Natural killer cell (primary cell): ENCODE measurements around the gene TCERG1. TPM values are rescaled to one million over a fixed set of nuclear protein-coding genes. Genes with fewer than 3 reads are reported as not detected.

Source experiments
- ATAC-seq, 3 donors: fragments of 150-1000 bp in 2 of 3; fragments of 200-7000 bp in 1 of 3; cut with Tn5 transposase; 1 replicate in 1 of 3; 2 replicates in 2 of 3; pipeline ENCODE4 v1.10.0; 2021; ENCODE audit warnings: mild to moderate bottlenecking in 2 of 3, moderate library complexity in 2 of 3
- DNase-seq, 2 donors: peaks; one replicate each; pipeline versions ENCODE4 v3.0.0 to v3.0.0-alpha.2; 2013 to 2021; ENCODE audit warnings: mixed read lengths in 1 of 2
- H3K27ac ChIP-seq: one replicate; pipeline ENCODE4 v1.5.1; 2013; ENCODE audit warnings: mild to moderate bottlenecking, low read length
- H3K27me3 ChIP-seq: one replicate; pipeline ENCODE4 v1.6.1; 2013; ENCODE audit warnings: low read length; ENCODE audit not compliant: control insufficient read depth, insufficient read depth
- H3K36me3 ChIP-seq: one replicate; pipeline ENCODE4 v1.6.1; 2013; ENCODE audit warnings: low read length; ENCODE audit not compliant: control insufficient read depth, insufficient read depth
- H3K4me1 ChIP-seq: one replicate; pipeline ENCODE4 v1.6.1; 2013; ENCODE audit warnings: low read length; ENCODE audit not compliant: control insufficient read depth, insufficient read depth
- H3K4me3 ChIP-seq: one replicate; pipeline ENCODE4 v1.5.1; 2013; ENCODE audit warnings: low read length
- H3K9me3 ChIP-seq: one replicate; pipeline ENCODE4 v1.6.1; 2013; ENCODE audit warnings: low read length; ENCODE audit not compliant: control insufficient read depth, insufficient read depth
- H3K27ac Mint-ChIP-seq, 2 donors: one replicate each; pipeline ENCODE4 v1.8.0; 2022; ENCODE audit warnings: mild to moderate bottlenecking in 2 of 2, mixed read lengths in 2 of 2, moderate library complexity in 1 of 2
- H3K27me3 Mint-ChIP-seq, 2 donors: one replicate each; pipeline ENCODE4 v1.8.0; 2022; ENCODE audit warnings: low read depth in 2 of 2, mixed read lengths in 2 of 2
- H3K36me3 Mint-ChIP-seq: one replicate; pipeline ENCODE4 v1.8.0; 2022; ENCODE audit warnings: mixed read lengths
- H3K4me1 Mint-ChIP-seq, 2 donors: one replicate each; pipeline ENCODE4 v1.8.0; 2022; ENCODE audit warnings: mixed read lengths in 2 of 2
- H3K4me3 Mint-ChIP-seq: one replicate; pipeline ENCODE4 v1.8.0; 2022; ENCODE audit warnings: mild to moderate bottlenecking, moderate library complexity, mixed read lengths
- H3K9me3 Mint-ChIP-seq, 2 donors: one replicate each; pipeline ENCODE4 v1.8.0; 2022; ENCODE audit warnings: mixed read lengths in 2 of 2
- WGBS: methylation state at CpG from one replicate; pipeline ENCODE4 v1.1.7; 2013; ENCODE audit warnings: missing lambda C conversion rate; ENCODE audit not compliant: insufficient coverage; 5-methylcytosine and 5-hydroxymethylcytosine counted together
- intact Hi-C: fragments of 100-400 bp; cut with micrococcal nuclease; formaldehyde crosslinking; loops from one replicate; pipeline ENCODE4 v1.14.2; 2022
- total RNA-seq, 4 donors: library from RNA; stranded (reverse); fragments of 120-200 nt in 1 of 4; gene quantifications; one replicate each; pipeline versions ENCODE4 v1.2.3 to v1.2.4, GENCODE V29; 2013 to 2022
- TF ChIP-seq, protein P1 (sequence below): fragments of 200-600 bp; IDR thresholded peaks from one replicate; pipeline ENCODE4 v1.8.0; 2022; ENCODE audit warnings: antibody characterized with exemption

The TCERG1 gene
- total RNA-seq, 3 donors from 2014 or later (not counting 1 experiment from before 2014, with no cell fraction given): 77.5 to 97.0 (median 96.1) TPM

DNA sequence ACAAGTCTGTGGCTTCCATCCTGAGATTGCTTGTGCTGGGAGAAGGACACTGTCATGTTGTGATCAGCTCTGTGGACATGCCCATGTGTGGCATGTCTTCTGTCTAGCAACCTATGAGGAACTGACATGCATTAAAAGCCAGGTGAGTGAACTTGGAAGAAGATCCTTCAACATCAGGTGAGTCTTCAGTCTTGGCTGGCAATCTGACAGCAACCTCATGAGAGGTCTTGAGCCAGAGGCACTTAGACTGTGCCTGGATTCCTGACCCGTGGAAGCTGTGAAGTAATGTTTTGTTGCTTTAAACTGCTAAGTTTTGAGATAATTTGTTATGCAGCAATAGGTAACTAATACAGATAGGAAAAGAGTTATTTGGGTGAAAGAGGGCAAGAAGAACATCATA, 6.8 kb upstream of the TCERG1 start:
- H3K27me3 ChIP-seq: peaks cover 6% of the 10 kb centered on the region
- Mint-ChIP-seq H3K27me3 (peaks cover 13 to 20% of the 10 kb centered on the region in 2 donors), H3K27ac (no peak overlapping the region), H3K36me3 (no peaks in the 10 kb centered on the region), H3K9me3 (no peaks in the 10 kb centered on the region), H3K4me1 (no peaks in the 10 kb centered on the region), H3K4me3 (no peak overlapping the region)
- intact Hi-C loops: no loop called here
- H3K36me3 ChIP-seq: no peaks in the 10 kb centered on the region
- WGBS: 83% methylated on average over 1 of the region's 1 CpG
- no peak overlapping the region for H3K4me3 ChIP-seq
- DNase-seq (no peak), ATAC-seq (no peak)
- H3K27ac ChIP-seq: no peak overlapping the region
- TF ChIP-seq, protein P1, sequence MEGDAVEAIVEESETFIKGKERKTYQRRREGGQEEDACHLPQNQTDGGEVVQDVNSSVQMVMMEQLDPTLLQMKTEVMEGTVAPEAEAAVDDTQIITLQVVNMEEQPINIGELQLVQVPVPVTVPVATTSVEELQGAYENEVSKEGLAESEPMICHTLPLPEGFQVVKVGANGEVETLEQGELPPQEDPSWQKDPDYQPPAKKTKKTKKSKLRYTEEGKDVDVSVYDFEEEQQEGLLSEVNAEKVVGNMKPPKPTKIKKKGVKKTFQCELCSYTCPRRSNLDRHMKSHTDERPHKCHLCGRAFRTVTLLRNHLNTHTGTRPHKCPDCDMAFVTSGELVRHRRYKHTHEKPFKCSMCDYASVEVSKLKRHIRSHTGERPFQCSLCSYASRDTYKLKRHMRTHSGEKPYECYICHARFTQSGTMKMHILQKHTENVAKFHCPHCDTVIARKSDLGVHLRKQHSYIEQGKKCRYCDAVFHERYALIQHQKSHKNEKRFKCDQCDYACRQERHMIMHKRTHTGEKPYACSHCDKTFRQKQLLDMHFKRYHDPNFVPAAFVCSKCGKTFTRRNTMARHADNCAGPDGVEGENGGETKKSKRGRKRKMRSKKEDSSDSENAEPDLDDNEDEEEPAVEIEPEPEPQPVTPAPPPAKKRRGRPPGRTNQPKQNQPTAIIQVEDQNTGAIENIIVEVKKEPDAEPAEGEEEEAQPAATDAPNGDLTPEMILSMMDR: no peak
- no peaks in the 10 kb centered on the region for H3K4me1 ChIP-seq
- H3K9me3 ChIP-seq: no peaks in the 10 kb centered on the region

DNA sequence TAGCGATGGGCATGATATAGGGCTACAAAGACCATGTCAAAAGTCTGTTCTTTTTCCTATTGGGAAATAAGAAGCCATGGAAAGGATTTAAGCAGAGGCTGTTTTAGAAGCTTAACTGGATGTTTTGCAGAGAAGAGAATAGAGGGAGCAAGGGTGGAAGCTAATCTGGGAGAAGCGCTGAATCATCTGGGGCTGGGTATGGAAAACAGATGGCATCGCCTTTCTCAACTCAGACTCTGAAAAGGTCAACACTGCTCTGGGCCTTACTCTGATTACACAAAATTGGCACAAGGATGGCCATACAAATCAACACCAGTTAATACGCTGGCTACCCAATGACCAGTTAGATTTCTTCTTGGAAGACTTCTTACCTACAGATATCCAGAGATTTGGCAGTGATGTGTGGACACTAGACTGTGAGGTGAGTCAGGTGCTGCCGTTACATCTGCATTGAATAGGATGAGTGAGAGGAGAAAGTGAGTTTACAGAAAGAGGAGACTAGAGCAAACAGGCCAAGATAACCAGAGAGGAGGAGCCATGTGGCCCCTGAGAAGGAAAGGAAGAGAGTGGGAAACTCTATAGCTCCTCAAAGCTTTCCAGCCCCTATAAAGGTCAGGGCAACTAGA, 6.2 kb upstream of the TCERG1 start:
- intact Hi-C loops: no loop called here
- no peaks in the 10 kb centered on the region for H3K9me3 Mint-ChIP-seq
- ATAC-seq (no peak), DNase-seq (no peak)
- no peaks in the 10 kb centered on the region for H3K36me3 Mint-ChIP-seq
- H3K36me3 ChIP-seq: no peaks in the 10 kb centered on the region
- TF ChIP-seq, protein P1: no peak
- H3K27ac Mint-ChIP-seq: no peak overlapping the region
- no peaks in the 10 kb centered on the region for H3K4me1 Mint-ChIP-seq
- H3K4me3 ChIP-seq: no peak overlapping the region
- no peak overlapping the region for H3K4me3 Mint-ChIP-seq
- H3K9me3 ChIP-seq: no peaks in the 10 kb centered on the region
- peaks cover 12 to 20% of the 10 kb centered on the region in 2 donors for H3K27me3 Mint-ChIP-seq
- no peak overlapping the region for H3K27ac ChIP-seq
- 95% methylated on average over 5 of the region's 5 CpGs for WGBS
- no peaks in the 10 kb centered on the region for H3K4me1 ChIP-seq
- peaks cover 6% of the 10 kb centered on the region for H3K27me3 ChIP-seq

DNA sequence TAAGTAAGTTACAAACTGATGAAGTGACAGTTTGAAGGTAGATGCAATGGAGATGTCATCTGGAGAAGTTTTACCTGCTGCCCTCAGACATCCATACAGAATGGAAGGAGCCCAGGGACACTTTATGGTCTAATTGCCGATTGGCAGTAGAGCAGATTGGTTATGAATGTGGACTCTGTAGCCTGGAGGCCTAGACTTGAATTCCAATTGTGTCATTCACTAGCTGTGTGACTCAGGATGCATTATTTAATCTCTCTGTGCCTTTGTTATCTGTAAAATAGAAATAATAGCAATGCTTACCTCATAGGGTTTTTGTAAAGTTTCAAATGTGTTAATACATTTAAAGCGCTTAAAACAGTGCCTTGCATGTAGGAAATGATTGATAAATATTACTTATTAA, 5.2 kb upstream of the TCERG1 start:
- Mint-ChIP-seq H3K27me3 (peaks cover 12 to 20% of the 10 kb centered on the region in 2 donors), H3K9me3 (no peaks in the 10 kb centered on the region), H3K4me3 (no peak overlapping the region), H3K36me3 (no peaks in the 10 kb centered on the region), H3K4me1 (peaks cover 0 to 2% of the 10 kb centered on the region in 2 donors), H3K27ac (no peak overlapping the region)
- ATAC-seq (no peak), DNase-seq (no peak)
- 83% methylated on average over 1 of the region's 2 CpGs for WGBS
- Histone ChIP-seq H3K27ac (no peak overlapping the region), H3K4me3 (no peak overlapping the region), H3K27me3 (peaks cover 6% of the 10 kb centered on the region), H3K4me1 (peaks cover 4% of the 10 kb centered on the region), H3K36me3 (no peaks in the 10 kb centered on the region), H3K9me3 (no peaks in the 10 kb centered on the region)
- intact Hi-C loops: no loop called here
- TF ChIP-seq, protein P1: no peak
